Measurements from ENCODE around the gene RNF8.

DNA sequence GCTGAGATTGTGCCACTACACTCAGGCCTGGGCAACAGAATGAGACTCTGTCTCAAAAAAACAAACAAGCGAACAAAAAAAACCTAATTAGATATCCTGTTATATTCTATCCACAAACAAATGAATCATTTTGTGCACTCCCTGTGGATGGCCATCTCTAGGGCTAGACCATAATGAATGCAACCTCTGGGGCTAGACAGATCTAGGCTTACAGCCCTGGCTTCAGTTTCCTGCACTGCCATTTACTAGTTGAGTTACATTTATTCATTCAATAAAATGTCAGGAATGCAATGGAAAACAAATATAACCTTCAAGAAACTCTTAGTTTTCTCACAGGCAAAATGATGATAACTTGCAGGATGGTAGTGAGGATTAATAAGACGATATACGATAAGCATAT lies 6.6 kb upstream of the RNF8 start:
- TF ChIP-seq, protein P1, sequence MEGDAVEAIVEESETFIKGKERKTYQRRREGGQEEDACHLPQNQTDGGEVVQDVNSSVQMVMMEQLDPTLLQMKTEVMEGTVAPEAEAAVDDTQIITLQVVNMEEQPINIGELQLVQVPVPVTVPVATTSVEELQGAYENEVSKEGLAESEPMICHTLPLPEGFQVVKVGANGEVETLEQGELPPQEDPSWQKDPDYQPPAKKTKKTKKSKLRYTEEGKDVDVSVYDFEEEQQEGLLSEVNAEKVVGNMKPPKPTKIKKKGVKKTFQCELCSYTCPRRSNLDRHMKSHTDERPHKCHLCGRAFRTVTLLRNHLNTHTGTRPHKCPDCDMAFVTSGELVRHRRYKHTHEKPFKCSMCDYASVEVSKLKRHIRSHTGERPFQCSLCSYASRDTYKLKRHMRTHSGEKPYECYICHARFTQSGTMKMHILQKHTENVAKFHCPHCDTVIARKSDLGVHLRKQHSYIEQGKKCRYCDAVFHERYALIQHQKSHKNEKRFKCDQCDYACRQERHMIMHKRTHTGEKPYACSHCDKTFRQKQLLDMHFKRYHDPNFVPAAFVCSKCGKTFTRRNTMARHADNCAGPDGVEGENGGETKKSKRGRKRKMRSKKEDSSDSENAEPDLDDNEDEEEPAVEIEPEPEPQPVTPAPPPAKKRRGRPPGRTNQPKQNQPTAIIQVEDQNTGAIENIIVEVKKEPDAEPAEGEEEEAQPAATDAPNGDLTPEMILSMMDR (IDR thresholded peaks at IDR 0.05 in 4 of 5, conservative IDR thresholded peaks at IDR 0.05 in 1 of 5): no peak
- TF ChIP-seq POLR2A (IDR thresholded peaks at IDR 0.05): no peak

Data from gastrocnemius medialis (tissue), 4 donors.